ENCODE data around the gene NAV3.

The NAV3 gene

DNA sequence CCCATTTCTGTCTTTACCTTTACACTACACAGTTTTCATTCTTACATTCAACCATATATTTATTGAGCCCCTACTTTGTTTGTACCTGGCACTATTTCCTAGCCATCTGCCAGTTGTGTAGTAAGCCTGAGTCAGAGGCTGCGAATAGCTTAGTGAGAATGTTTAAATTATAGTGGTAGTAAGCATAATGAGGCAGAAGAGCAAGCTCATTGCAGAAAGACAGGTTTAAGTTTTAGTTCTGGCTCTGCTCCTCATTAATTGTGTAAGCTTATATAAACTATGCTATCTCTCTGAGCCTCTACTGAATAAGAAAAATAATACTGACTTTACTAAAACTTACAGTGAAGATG is 123.5 kb downstream of the NAV3 start:
- Histone ChIP-seq H3K9me2 (replicated peaks; ENCODE audit: low read depth, low read length) (no peaks in the 10 kb centered on the region), H2AFZ (ENCODE audit: low read length) (no peak overlapping the region), H3F3A (ENCODE audit: low read depth) (no peaks in the 10 kb centered on the region), H3K36me3 (ENCODE audit: insufficient read depth, low read length) (no peaks in the 10 kb centered on the region), H3K9ac (ENCODE audit: low read depth, low read length, poor library complexity, severe bottlenecking) (no peak overlapping the region), H4K20me1 (ENCODE audit: insufficient read depth, low read length, poor library complexity, severe bottlenecking) (no peaks in the 10 kb centered on the region), H3K4me3 (ENCODE audit: low read length, poor library complexity, severe bottlenecking) (no peak overlapping the region), H3K79me2 (ENCODE audit: insufficient read depth, low read length) (no peaks in the 10 kb centered on the region), H3K4me1 (ENCODE audit: insufficient read depth, low read length, poor library complexity, severe bottlenecking) (no peaks in the 10 kb centered on the region), H3K27me3 (ENCODE audit: insufficient read depth, low read length, poor library complexity, severe bottlenecking) (no peaks in the 10 kb centered on the region), H3K9me3 (ENCODE audit: insufficient read depth, low read depth, low read length) (no peaks in the 10 kb centered on the region), H3K4me2 (ENCODE audit: low read depth, low read length, poor library complexity, severe bottlenecking) (no peak overlapping the region)
- no peak for TF ChIP-seq EZH2phosphoT487 (IDR thresholded peaks at IDR 0.05; ENCODE audit: borderline replicate concordance)
- TF ChIP-seq, protein P1, sequence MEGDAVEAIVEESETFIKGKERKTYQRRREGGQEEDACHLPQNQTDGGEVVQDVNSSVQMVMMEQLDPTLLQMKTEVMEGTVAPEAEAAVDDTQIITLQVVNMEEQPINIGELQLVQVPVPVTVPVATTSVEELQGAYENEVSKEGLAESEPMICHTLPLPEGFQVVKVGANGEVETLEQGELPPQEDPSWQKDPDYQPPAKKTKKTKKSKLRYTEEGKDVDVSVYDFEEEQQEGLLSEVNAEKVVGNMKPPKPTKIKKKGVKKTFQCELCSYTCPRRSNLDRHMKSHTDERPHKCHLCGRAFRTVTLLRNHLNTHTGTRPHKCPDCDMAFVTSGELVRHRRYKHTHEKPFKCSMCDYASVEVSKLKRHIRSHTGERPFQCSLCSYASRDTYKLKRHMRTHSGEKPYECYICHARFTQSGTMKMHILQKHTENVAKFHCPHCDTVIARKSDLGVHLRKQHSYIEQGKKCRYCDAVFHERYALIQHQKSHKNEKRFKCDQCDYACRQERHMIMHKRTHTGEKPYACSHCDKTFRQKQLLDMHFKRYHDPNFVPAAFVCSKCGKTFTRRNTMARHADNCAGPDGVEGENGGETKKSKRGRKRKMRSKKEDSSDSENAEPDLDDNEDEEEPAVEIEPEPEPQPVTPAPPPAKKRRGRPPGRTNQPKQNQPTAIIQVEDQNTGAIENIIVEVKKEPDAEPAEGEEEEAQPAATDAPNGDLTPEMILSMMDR (conservative IDR thresholded peaks at IDR 0.05; ENCODE audit: low read length) = no peak

DNA sequence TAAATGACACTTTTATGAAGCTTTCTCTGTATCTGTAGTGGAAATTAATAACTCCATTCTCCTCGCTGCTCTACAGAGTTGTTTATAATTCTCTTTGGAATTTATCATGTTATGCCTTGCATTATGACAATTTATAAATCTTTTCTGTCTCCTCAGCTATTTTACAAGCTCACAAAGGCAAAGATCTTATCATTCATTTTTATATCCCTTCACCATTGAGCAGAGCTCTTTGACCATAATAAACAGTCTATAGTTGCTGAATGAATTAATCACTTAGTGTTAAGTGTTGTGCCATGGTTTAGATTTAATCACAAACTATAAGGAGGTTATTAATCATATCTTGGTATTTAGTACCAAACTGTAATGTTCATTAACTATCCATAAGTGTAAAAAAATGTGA is 126.4 kb downstream of the NAV3 start:
- Histone ChIP-seq H3K4me1 (ENCODE audit: insufficient read depth, low read length, poor library complexity, severe bottlenecking) (no peaks in the 10 kb centered on the region), H3K27me3 (ENCODE audit: insufficient read depth, low read length, poor library complexity, severe bottlenecking) (no peaks in the 10 kb centered on the region), H3K4me3 (ENCODE audit: low read length, poor library complexity, severe bottlenecking) (no peak overlapping the region), H4K20me1 (ENCODE audit: insufficient read depth, low read length, poor library complexity, severe bottlenecking) (no peaks in the 10 kb centered on the region), H3K4me2 (ENCODE audit: low read depth, low read length, poor library complexity, severe bottlenecking) (no peak overlapping the region), H3K36me3 (ENCODE audit: insufficient read depth, low read length) (no peaks in the 10 kb centered on the region), H3K79me2 (ENCODE audit: insufficient read depth, low read length) (no peaks in the 10 kb centered on the region), H3K9ac (ENCODE audit: low read depth, low read length, poor library complexity, severe bottlenecking) (no peak overlapping the region), H2AFZ (ENCODE audit: low read length) (no peak overlapping the region), H3K9me3 (ENCODE audit: insufficient read depth, low read depth, low read length) (no peaks in the 10 kb centered on the region), H3K9me2 (replicated peaks; ENCODE audit: low read depth, low read length) (no peaks in the 10 kb centered on the region), H3F3A (ENCODE audit: low read depth) (no peaks in the 10 kb centered on the region)
- TF ChIP-seq EZH2phosphoT487 (IDR thresholded peaks at IDR 0.05; ENCODE audit: borderline replicate concordance) = no peak
- TF ChIP-seq, protein P1 (conservative IDR thresholded peaks at IDR 0.05; ENCODE audit: low read length) = no peak

DNA sequence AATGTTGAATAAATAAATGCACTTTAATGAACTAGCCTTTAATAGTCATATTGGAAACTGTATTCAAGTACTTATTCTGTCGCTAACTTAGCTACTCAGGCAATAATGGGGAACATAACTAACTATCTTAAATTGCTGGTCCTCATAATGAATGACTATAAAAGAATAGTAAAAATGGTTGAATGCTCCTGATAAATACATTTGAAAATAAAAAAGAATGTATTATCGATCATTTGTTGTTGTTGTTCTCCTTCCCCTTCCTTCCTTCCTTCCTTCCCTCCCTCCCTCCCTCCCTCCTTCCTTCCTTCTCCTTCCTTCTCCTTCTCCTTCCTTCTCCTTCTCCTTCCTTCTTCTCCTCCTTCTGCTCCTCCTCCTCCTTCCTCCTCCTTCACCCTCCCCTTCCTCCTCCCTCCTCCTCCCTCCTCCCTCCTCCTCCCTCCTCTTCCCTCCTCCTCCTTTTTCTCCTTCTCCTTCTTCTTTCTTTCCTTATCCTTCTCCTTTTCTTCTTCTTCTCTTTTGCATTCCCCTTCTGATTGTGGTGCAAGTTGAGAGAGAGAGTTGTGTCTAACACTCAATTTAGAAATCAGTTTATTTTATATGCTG is 133.0 kb downstream of the NAV3 start:
- Histone ChIP-seq H3K4me1 (ENCODE audit: insufficient read depth, low read length, poor library complexity, severe bottlenecking) (no peaks in the 10 kb centered on the region), H3K4me2 (ENCODE audit: low read depth, low read length, poor library complexity, severe bottlenecking) (no peak overlapping the region), H3K9me3 (ENCODE audit: insufficient read depth, low read depth, low read length) (no peaks in the 10 kb centered on the region), H4K20me1 (ENCODE audit: insufficient read depth, low read length, poor library complexity, severe bottlenecking) (no peaks in the 10 kb centered on the region), H2AFZ (ENCODE audit: low read length) (no peak overlapping the region), H3K9ac (ENCODE audit: low read depth, low read length, poor library complexity, severe bottlenecking) (no peak overlapping the region), H3K36me3 (ENCODE audit: insufficient read depth, low read length) (no peaks in the 10 kb centered on the region), H3K27me3 (ENCODE audit: insufficient read depth, low read length, poor library complexity, severe bottlenecking) (no peaks in the 10 kb centered on the region), H3K4me3 (ENCODE audit: low read length, poor library complexity, severe bottlenecking) (no peak overlapping the region), H3F3A (ENCODE audit: low read depth) (no peaks in the 10 kb centered on the region), H3K9me2 (replicated peaks; ENCODE audit: low read depth, low read length) (no peaks in the 10 kb centered on the region), H3K79me2 (ENCODE audit: insufficient read depth, low read length) (no peaks in the 10 kb centered on the region)
- TF ChIP-seq EZH2phosphoT487 (IDR thresholded peaks at IDR 0.05; ENCODE audit: borderline replicate concordance) = no peak
- TF ChIP-seq, protein P1 (conservative IDR thresholded peaks at IDR 0.05; ENCODE audit: low read length) = no peak
